HEK293T (cell line): ENCODE measurements around the gene CCDC15.

Experiments used
- CTCF ChIA-PET: fragments of 350-600 bp; formaldehyde crosslinking; extraction: SDS; loops from one replicate; lab custom pipeline; 2021; ENCODE audit warnings: antibody characterized with exemption, inconsistent platforms; lab: Yijun Ruan, JAX
- POLR2A ChIA-PET: fragments of 350-600 bp; formaldehyde crosslinking; extraction: SDS; loops from one replicate; lab custom pipeline; 2020; ENCODE audit warnings: antibody characterized with exemption, inconsistent platforms; lab: Yijun Ruan, JAX
- DNase-seq: peaks from one replicate; pipeline ENCODE4 v3.0.0; 2012; ENCODE audit warnings: mixed read lengths; ENCODE audit errors: extremely low spot score
- ARNT ChIP-seq: fragments of 450-650 bp; IDR thresholded peaks from 2 replicates; pipeline ENCODE4 v1.6.1; 2017; ENCODE audit warnings: mild to moderate bottlenecking
- BHLHE40 ChIP-seq: fragments of 450-650 bp; IDR thresholded peaks from 2 replicates; pipeline ENCODE4 v1.6.1; 2016; ENCODE audit warnings: mild to moderate bottlenecking, moderate library complexity, borderline replicate concordance
- CTBP1 ChIP-seq: fragments of 450-650 bp; IDR thresholded peaks from 2 replicates; pipeline ENCODE4 v1.6.1; 2016; ENCODE audit warnings: borderline replicate concordance
- ELF4 ChIP-seq: fragments of 450-650 bp; IDR thresholded peaks from 2 replicates; pipeline ENCODE4 v1.6.1; 2017; ENCODE audit warnings: antibody characterized with exemption
- FOXA1 ChIP-seq: fragments of 450-650 bp; IDR thresholded peaks from 2 replicates; pipeline ENCODE4 v1.6.1; 2016; ENCODE audit warnings: mild to moderate bottlenecking
- FOXK2 ChIP-seq: fragments of 450-650 bp; IDR thresholded peaks from 2 replicates; pipeline ENCODE4 v1.6.1; 2016; ENCODE audit warnings: mild to moderate bottlenecking
- FOXM1 ChIP-seq: fragments of 450-650 bp; IDR thresholded peaks from 2 replicates; pipeline ENCODE4 v1.6.1; 2017; ENCODE audit warnings: mild to moderate bottlenecking, borderline replicate concordance
- HDGF ChIP-seq: fragments of 450-650 bp; IDR thresholded peaks from 2 replicates; pipeline ENCODE4 v1.6.1; 2017; ENCODE audit warnings: antibody characterized with exemption, borderline replicate concordance
- L3MBTL2 ChIP-seq: fragments of 450-650 bp; conservative IDR thresholded peaks from 2 replicates; pipeline ENCODE4 v1.6.1; 2016; ENCODE audit warnings: mild to moderate bottlenecking
- LEF1 ChIP-seq: fragments of 450-650 bp; IDR thresholded peaks from 2 replicates; pipeline ENCODE4 v1.6.1; 2017; ENCODE audit warnings: mild to moderate bottlenecking, borderline replicate concordance
- NFRKB ChIP-seq: fragments of 450-650 bp; IDR thresholded peaks from 2 replicates; pipeline ENCODE4 v1.6.1; 2016; ENCODE audit warnings: mild to moderate bottlenecking, moderate library complexity
- PKNOX1 ChIP-seq: fragments of 450-650 bp; IDR thresholded peaks from 2 replicates; pipeline ENCODE4 v1.6.1; 2016
- SP1 ChIP-seq: fragments of 450-650 bp; IDR thresholded peaks from 2 replicates; pipeline ENCODE4 v1.6.1; 2017
- SUZ12 ChIP-seq: fragments of 450-650 bp; IDR thresholded peaks from 2 replicates; pipeline ENCODE4 v1.6.1; 2016; ENCODE audit warnings: mild to moderate bottlenecking
- TARDBP ChIP-seq: fragments of 450-650 bp; IDR thresholded peaks from 2 replicates; pipeline ENCODE4 v1.6.1; 2016
- ZNF384 ChIP-seq: fragments of 450-650 bp; IDR thresholded peaks from 2 replicates; pipeline ENCODE4 v1.6.1; 2016

CCDC15 gene

GRCh38 chr11:124953753-124954589, at the start of gene CCDC15:
TSS of gene CCDC15 (plus strand) at chr11:124954202. CDS start at chr11:124954733, 531 bp downstream.
- ChIA-PET CTCF (interaction anchor here (1.0 kb wide), 1 partner anchor 78 kb away, joined by 3 read pairs; no protein-coding TSS in a partner anchor), POLR2A (interaction anchor here (0.8 to 3.0 kb wide), 18 partner anchors 10 to 392 kb away, joined by 3 to 23 read pairs (median 4); partner anchors contain the start of genes HEPACAM, PKNOX2 and TMEM218)
- peak; percentile 95 for DNase-seq
- TF ChIP-seq ELF4 (peak; percentile 39; the same call in 1 of the 2 replicates), L3MBTL2 (peak; percentile 91), SP1 (no peak), PKNOX1 (peak; percentile 64)

DNA sequence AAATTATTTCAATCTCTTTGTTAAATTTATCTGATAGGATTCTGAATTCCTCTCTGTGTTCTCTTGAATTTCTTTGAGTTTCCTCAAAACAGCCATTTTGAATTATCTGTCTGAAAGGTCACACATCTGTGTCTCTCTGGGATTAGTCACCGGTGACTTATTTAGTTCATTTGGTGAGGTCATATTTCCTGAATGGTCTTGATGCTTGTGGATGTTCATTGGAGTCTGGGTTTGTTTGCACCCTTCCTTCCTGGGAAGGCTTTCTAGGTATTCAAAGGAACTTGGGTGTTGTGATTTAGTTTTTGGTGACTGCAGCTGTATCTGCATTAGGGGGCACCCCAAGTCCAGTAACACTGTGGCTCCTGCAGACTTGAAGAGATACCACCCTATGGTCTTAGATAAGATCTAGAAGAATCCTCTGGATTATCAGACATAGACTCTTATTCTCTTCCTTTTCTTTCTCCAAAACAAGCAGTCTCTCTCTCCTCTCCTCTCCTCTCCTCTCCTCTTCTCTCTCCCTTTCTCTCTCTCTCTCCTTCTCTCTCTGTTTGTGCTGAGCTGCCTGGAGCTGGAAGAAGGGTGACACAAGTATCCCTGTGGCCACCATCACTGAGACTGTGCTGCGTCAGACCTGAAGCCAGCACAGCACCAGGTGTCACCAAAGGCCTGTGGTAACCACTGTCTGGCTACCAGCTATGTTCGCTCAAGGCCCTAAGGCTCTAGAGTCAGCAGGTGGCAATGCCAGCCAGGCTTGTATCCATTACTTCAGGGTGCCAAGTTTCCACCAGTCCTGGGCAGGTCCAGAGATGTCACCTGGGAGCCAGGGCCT, 38.2 kb upstream of the CCDC15 start:
- POLR2A ChIA-PET: interaction anchor here (0.7 kb wide), 1 partner anchor 39 kb away, joined by 3 read pairs; no protein-coding TSS in a partner anchor
- TF ChIP-seq PKNOX1: no peak
- TF ChIP-seq SP1: no peak
- no peak for TF ChIP-seq HDGF
- TF ChIP-seq ZNF384: no peak
- no peak for TF ChIP-seq BHLHE40
- TF ChIP-seq ARNT: no peak
- TF ChIP-seq LEF1: no peak
- no peak for TF ChIP-seq L3MBTL2
- TF ChIP-seq FOXK2: no peak
- TF ChIP-seq TARDBP: no peak
- TF ChIP-seq SUZ12: no peak
- TF ChIP-seq CTBP1: no peak
- no peak for TF ChIP-seq FOXA1
- no peak for TF ChIP-seq FOXM1
- TF ChIP-seq ELF4: no peak
- DNase-seq: no peak
- CTCF ChIA-PET: no interaction called here

DNA sequence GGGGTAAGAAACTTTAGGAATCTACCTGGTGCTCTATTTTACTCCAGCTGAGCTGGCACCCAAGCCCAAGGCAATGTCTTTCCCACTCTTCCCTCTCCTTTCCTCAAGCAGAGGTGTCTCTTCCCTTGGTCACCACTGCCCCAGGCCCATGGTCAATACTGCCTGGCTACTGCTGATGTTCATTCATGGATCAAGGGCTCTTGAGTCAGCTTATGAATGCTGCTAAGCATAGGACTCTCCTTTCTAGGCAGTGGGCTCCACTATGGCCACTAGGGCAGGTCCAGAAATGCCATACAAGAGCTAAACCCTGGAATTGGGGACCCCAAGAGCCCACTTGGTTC, 37.7 kb upstream of the CCDC15 start:
- POLR2A ChIA-PET: interaction anchor here (0.7 kb wide), 1 partner anchor 40 kb away, joined by 3 read pairs; no protein-coding TSS in a partner anchor

DNA sequence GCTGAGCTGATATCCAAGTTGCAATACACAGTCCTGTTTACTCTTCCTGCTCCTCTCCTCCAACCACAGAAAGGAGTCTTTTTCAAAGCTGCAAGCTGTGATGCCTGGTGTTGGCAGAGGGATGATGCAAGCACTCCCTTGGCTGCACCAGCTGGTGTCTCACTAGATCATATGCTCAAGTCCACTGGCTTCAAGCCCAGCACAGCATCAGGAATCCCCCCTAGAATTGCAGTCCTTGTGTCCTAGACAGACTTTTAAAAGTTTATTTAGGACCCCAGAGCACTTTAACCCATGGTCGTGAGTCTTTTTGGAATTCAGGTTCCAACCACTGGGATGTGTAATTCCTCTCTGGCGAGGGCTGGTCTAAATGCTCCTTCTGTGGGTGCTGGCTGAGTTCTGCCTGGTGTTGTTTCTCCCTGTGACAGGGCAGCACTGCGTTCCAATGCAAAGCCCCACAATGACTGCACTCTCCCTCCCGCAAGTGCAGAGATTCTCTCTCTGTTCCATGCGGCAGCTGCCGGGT, 36.8 kb upstream of the CCDC15 start:
- no peak for TF ChIP-seq FOXA1
- TF ChIP-seq ELF4: no peak
- TF ChIP-seq CTBP1: no peak
- no peak for TF ChIP-seq FOXK2
- no peak for TF ChIP-seq L3MBTL2
- CTCF ChIA-PET: no interaction called here
- no peak for DNase-seq
- POLR2A ChIA-PET: no interaction called here

More for the DNA sequence above, 37.7 kb upstream of the CCDC15 start:
- CTCF ChIA-PET: no interaction called here
- no peak for TF ChIP-seq CTBP1
- DNase-seq: no peak

DNA sequence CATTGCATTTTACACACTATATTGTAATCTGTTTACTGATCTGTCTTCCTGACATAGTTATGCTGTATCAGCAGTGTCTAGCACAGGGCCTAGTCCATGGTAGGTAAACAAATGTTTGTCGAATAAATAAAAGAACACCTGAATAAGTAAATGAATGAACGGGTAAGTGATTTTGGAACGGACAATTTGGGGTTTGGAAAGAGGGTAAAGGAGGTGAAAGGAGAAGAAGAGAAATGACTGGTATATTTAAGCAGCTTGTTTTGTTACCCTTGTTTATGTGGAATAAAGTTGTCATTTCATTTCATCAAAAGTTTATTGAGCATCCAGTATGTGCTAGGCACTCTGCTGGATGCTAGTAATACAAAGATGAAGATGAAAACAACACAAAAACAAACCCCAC, 35.1 kb upstream of the CCDC15 start, which contains the start of gene HEPN1:
Gene HEPN1, plus strand, starts transcription at position 301 of the 400 bp plus-strand sequence.
- CTCF ChIA-PET: no interaction called here

DNA sequence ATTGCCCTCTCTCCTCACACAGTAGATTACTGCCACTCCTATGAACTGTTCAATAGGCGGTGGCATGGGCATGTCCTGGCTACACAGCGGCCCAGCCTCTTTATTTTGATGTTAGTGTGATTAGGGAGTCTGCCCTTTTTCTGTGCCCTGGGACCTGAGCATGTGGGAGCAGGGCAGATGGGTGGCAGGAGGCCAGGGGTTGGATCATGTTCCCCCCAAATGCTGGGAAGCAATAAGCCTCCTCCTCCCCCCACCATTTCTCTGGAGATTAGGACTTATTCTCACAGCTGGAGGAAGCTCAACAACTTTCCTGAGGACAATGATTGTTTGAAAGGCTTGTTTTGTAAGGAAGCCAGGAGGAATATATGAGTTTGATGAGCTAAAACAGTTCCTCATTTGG, 34.1 kb upstream of the CCDC15 start:
- TF ChIP-seq SUZ12 (no peak), ZNF384 (no peak), NFRKB (no peak), TARDBP (no peak), ARNT (no peak), BHLHE40 (no peak), ELF4 (no peak), CTBP1 (no peak), LEF1 (no peak), PKNOX1 (no peak), FOXM1 (no peak), HDGF (no peak), L3MBTL2 (no peak), FOXK2 (no peak), FOXA1 (no peak), SP1 (no peak)
- no peak for DNase-seq
- ChIA-PET CTCF (no interaction called here), POLR2A (no interaction called here)

More for the DNA sequence above, 35.1 kb upstream of the CCDC15 start, which contains the start of gene HEPN1:
- POLR2A ChIA-PET: no interaction called here
- no peak for TF ChIP-seq SP1
- TF ChIP-seq NFRKB: no peak
- no peak for TF ChIP-seq TARDBP
- TF ChIP-seq FOXM1: no peak
- TF ChIP-seq ZNF384: no peak
- no peak for TF ChIP-seq ELF4
- no peak for DNase-seq
